ENCODE data around the gene SAP130. TPM values are rescaled to one million over a fixed set of nuclear protein-coding genes. Genes with fewer than 3 reads are reported as not detected.

Gene SAP130
- polyA plus RNA-seq, 1 of the 3 experiments (the other 2 are of a cell fraction): 19.0 TPM

- TF ChIP-seq MXI1 (IDR thresholded peaks at IDR 0.05; ENCODE audit: low read depth, low read length): no peak
- TF ChIP-seq GATA2 (CRISPR knock-in tag; IDR thresholded peaks at IDR 0.05): no peak
- no peak for TF ChIP-seq GABPA (IDR thresholded peaks at IDR 0.05; ENCODE audit: low read depth)
- TF ChIP-seq TCF12 (IDR thresholded peaks at IDR 0.05): no peak
- no peak for TF ChIP-seq RCOR1 (IDR thresholded peaks at IDR 0.05; ENCODE audit: low read length)
These were observed 85.9 kb downstream of the SAP130 start (continued) for GRCh38 chr2:127942002-127942401.

GRCh38 chr2:127941461-127941860 lies 86.4 kb downstream of the SAP130 start:
- Histone ChIP-seq H3K36me3 (replicated peaks in 1 of 2; ENCODE audit: control insufficient read depth in 1 of 2, insufficient read depth in 2 of 2, low read length in 1 of 2) (peaks cover 45 to 53% of the 10 kb centered on the region in 2 experiments), H2AFZ (ENCODE audit: low read depth) (no peak overlapping the region), H3K4me1 (ENCODE audit: control insufficient read depth in 1 of 2, insufficient read depth in 2 of 2, low read depth in 1 of 2, low read length in 1 of 2) (no peaks in the 10 kb centered on the region), H3K9me3 (no peaks in the 10 kb centered on the region), H3K27ac (ENCODE audit: low read depth in 2 of 2, low read length in 1 of 2) (no peak overlapping the region), H3K79me2 (ENCODE audit: insufficient read depth) (no peaks in the 10 kb centered on the region), H3F3A (replicated peaks; ENCODE audit: insufficient read depth) (no peaks in the 10 kb centered on the region), H4K20me1 (ENCODE audit: insufficient read depth) (no peaks in the 10 kb centered on the region), H3K4me3 (ENCODE audit: low read depth in 2 of 2, low read length in 1 of 2) (no peak overlapping the region), H3K9me2 (no peaks in the 10 kb centered on the region), H3K4me2 (no peak overlapping the region), H3K9ac (no peak overlapping the region), H3K27me3 (ENCODE audit: insufficient read depth) (no peaks in the 10 kb centered on the region)
- no peak for TF ChIP-seq TAF1 (IDR thresholded peaks at IDR 0.05; ENCODE audit: borderline replicate concordance, low read depth, low read length)
- no peak for TF ChIP-seq CTCF (IDR thresholded peaks at IDR 0.05)
- TF ChIP-seq JUND (IDR thresholded peaks at IDR 0.05): no peak
- TF ChIP-seq ELF1 (IDR thresholded peaks at IDR 0.05): no peak
- TF ChIP-seq EZH2phosphoT487 (IDR thresholded peaks at IDR 0.05; ENCODE audit: borderline replicate concordance, low read depth): no peak
- no peak for TF ChIP-seq NFIC (IDR thresholded peaks at IDR 0.05; ENCODE audit: borderline replicate concordance)
- CTCF ChIA-PET: no interaction called here
- POLR2A ChIA-PET: no interaction called here
- no peak for DNase-seq
- 94% methylated on average over 9 of the region's 9 CpGs for WGBS (ENCODE audit: low lambda C conversion rate)

GRCh38 chr2:127940641-127941040 lies 87.2 kb downstream of the SAP130 start:
- H3F3A ChIP-seq (replicated peaks; ENCODE audit: insufficient read depth): no peaks in the 10 kb centered on the region
- no peak overlapping the region for H3K9ac ChIP-seq
- H2AFZ ChIP-seq (ENCODE audit: low read depth): no peak overlapping the region
- H3K36me3 ChIP-seq (replicated peaks in 1 of 2; ENCODE audit: control insufficient read depth in 1 of 2, insufficient read depth in 2 of 2, low read length in 1 of 2): peaks cover 39 to 48% of the 10 kb centered on the region in 2 experiments
- H3K27me3 ChIP-seq (ENCODE audit: insufficient read depth): no peaks in the 10 kb centered on the region
- H4K20me1 ChIP-seq (ENCODE audit: insufficient read depth): no peaks in the 10 kb centered on the region
- WGBS (ENCODE audit: low lambda C conversion rate): 85% methylated on average over 10 of the region's 12 CpGs
- H3K27ac ChIP-seq (ENCODE audit: low read depth in 2 of 2, low read length in 1 of 2): no peak overlapping the region
- ChIA-PET CTCF (no interaction called here), POLR2A (no interaction called here)
- no peak for DNase-seq
- no peaks in the 10 kb centered on the region for H3K9me2 ChIP-seq
- no peak overlapping the region for H3K4me2 ChIP-seq
- no peaks in the 10 kb centered on the region for H3K79me2 ChIP-seq (ENCODE audit: insufficient read depth)
- H3K9me3 ChIP-seq: no peaks in the 10 kb centered on the region
- H3K4me1 ChIP-seq (ENCODE audit: control insufficient read depth in 1 of 2, insufficient read depth in 2 of 2, low read depth in 1 of 2, low read length in 1 of 2): no peaks in the 10 kb centered on the region
- H3K4me3 ChIP-seq (ENCODE audit: low read depth in 2 of 2, low read length in 1 of 2): no peak overlapping the region
- TF ChIP-seq MXI1 (IDR thresholded peaks at IDR 0.05; ENCODE audit: low read depth, low read length): no peak
- TF ChIP-seq SIN3A (IDR thresholded peaks at IDR 0.05; ENCODE audit: borderline replicate concordance, low read depth, low read length): no peak
- TF ChIP-seq EZH2phosphoT487 (IDR thresholded peaks at IDR 0.05; ENCODE audit: borderline replicate concordance, low read depth): no peak
- TF ChIP-seq POLR2AphosphoS5 (IDR thresholded peaks at IDR 0.05; ENCODE audit: low read depth, low read length): no peak
- TF ChIP-seq GATA2 (CRISPR knock-in tag; IDR thresholded peaks at IDR 0.05): no peak
- no peak for TF ChIP-seq JUND (IDR thresholded peaks at IDR 0.05)
- no peak for TF ChIP-seq FOXJ3 (CRISPR knock-in tag; IDR thresholded peaks at IDR 0.05)
- TF ChIP-seq ZBTB33 (IDR thresholded peaks at IDR 0.05; ENCODE audit: borderline replicate concordance, low read depth): no peak
- no peak for TF ChIP-seq RXRA (IDR thresholded peaks at IDR 0.05; ENCODE audit: borderline replicate concordance, low read depth)
- TF ChIP-seq RCOR1 (IDR thresholded peaks at IDR 0.05; ENCODE audit: low read length): no peak
- TF ChIP-seq MAX (IDR thresholded peaks at IDR 0.05; ENCODE audit: low read depth): no peak
- no peak for TF ChIP-seq CTCF (IDR thresholded peaks at IDR 0.05)
